ENCODE data around the gene NDUFB7.
A peak's percentile ranks its signal among the peaks of the same experiment; 100 is the strongest.

Gene NDUFB7

GRCh38 chr19:14559916-14560775 is 11.7 kb downstream of the NDUFB7 start:
- DNase-seq (ENCODE audit: extremely low read depth, low read depth), result no peak
- no peak overlapping the region for H3K4me3 ChIP-seq (replicated peaks; ENCODE audit: low read depth, low read length)
- no peak for TF ChIP-seq CTCF (IDR thresholded peaks at IDR 0.05; ENCODE audit: low read depth, low read length, missing control alignments)

GRCh38 chr19:14558370-14559066 is 13.3 kb downstream of the NDUFB7 start:
- no peak for DNase-seq (ENCODE audit: extremely low read depth, low read depth)
- H3K4me3 ChIP-seq (replicated peaks; ENCODE audit: low read depth, low read length), result no peak overlapping the region
- TF ChIP-seq CTCF (IDR thresholded peaks at IDR 0.05; ENCODE audit: low read depth, low read length, missing control alignments), result no peak

GRCh38 chr19:14556662-14557188 is 15.1 kb downstream of the NDUFB7 start:
- TF ChIP-seq CTCF (IDR thresholded peaks at IDR 0.05; ENCODE audit: low read depth, low read length, missing control alignments), result peak; percentile 97
- H3K4me3 ChIP-seq (replicated peaks; ENCODE audit: low read depth, low read length), result no peak overlapping the region
- DNase-seq (ENCODE audit: extremely low read depth, low read depth), result no peak

- TF ChIP-seq CTCF (IDR thresholded peaks at IDR 0.05; ENCODE audit: low read depth, low read length, missing control alignments), result no peak
- no peak overlapping the region for H3K4me3 ChIP-seq (replicated peaks; ENCODE audit: low read depth, low read length)
- DNase-seq (ENCODE audit: extremely low read depth, low read depth), result no peak
Observed at GRCh38 chr19:14555918-14556661, 15.8 kb downstream of the NDUFB7 start.

GRCh38 chr19:14554382-14554812 is 17.5 kb downstream of the NDUFB7 start:
- no peak overlapping the region for H3K4me3 ChIP-seq (replicated peaks; ENCODE audit: low read depth, low read length)
- no peak for TF ChIP-seq CTCF (IDR thresholded peaks at IDR 0.05; ENCODE audit: low read depth, low read length, missing control alignments)
- no peak for DNase-seq (ENCODE audit: extremely low read depth, low read depth)

- TF ChIP-seq CTCF (IDR thresholded peaks at IDR 0.05; ENCODE audit: low read depth, low read length, missing control alignments), result no peak
- H3K4me3 ChIP-seq (replicated peaks; ENCODE audit: low read depth, low read length), result no peak overlapping the region
- DNase-seq (ENCODE audit: extremely low read depth, low read depth), result no peak
Observed at GRCh38 chr19:14553939-14554243, 18.0 kb downstream of the NDUFB7 start.
